Measurements from ENCODE around the gene PTPRE. TPM values are rescaled to one million over a fixed set of nuclear protein-coding genes. Genes with fewer than 3 reads are reported as not detected.

The PTPRE gene
- total RNA-seq, 1 donor from 2014 or later, result 12.8 TPM

GRCh38 chr10:128070161-128070560, 163.3 kb downstream of the PTPRE start:
- no peak for DNase-seq (ENCODE audit: low spot score)

DNA sequence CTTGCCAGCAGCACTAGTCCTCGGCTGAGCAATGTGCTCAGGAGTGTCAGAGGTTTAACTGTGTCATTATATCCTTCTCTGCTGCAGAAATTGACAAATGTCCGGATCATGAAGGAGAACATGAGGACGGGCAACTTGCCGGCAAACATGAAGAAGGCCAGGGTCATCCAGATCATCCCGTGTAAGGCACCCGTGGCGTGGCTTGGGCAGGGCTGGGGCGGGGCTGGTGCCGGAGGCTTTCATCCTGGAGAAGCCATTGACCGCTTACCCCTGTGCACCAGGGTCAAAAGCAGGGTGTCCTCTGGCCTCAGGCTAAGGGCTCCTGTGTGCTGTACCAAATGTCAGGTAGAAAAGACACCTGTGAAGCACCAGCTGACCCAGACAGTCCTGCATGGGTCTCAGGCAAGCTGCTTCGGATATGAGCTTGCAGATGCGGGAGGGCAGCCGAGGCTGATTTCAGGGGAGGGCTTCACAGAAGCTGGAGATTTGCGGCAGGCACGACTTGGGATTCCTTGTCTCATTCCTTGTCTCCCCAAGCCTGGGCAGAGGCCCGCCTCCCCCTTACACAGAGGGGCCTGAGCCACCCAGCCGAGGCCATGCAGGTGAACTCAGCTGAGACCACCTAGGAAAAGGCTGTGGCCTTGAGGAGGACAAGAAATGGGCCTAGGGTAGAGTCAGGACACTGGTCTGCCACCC, 164.0 kb downstream of the PTPRE start:
- DNase-seq (ENCODE audit: low spot score), result no peak

- DNase-seq (ENCODE audit: low spot score), result no peak
Observed at GRCh38 chr10:128071417-128071782, 164.5 kb downstream of the PTPRE start.

DNA sequence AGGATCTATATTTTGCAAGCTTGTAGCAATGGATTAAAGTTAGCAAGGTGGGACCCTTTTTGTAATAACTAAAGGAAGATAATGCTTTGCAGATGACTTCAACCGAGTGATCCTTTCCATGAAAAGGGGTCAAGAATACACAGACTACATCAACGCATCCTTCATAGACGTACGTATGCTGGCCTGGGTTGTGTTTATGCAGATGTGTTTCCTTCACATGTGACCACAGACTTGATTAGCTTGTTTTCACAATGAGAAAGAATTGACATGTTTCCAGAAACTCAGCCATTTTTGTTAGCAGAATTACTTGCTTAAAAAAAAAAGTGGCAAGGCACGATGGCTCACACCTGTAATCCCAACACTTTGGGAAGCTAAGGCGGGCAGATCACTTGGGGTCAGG, 165.1 kb downstream of the PTPRE start:
- no peak for DNase-seq (ENCODE audit: low spot score)

DNA sequence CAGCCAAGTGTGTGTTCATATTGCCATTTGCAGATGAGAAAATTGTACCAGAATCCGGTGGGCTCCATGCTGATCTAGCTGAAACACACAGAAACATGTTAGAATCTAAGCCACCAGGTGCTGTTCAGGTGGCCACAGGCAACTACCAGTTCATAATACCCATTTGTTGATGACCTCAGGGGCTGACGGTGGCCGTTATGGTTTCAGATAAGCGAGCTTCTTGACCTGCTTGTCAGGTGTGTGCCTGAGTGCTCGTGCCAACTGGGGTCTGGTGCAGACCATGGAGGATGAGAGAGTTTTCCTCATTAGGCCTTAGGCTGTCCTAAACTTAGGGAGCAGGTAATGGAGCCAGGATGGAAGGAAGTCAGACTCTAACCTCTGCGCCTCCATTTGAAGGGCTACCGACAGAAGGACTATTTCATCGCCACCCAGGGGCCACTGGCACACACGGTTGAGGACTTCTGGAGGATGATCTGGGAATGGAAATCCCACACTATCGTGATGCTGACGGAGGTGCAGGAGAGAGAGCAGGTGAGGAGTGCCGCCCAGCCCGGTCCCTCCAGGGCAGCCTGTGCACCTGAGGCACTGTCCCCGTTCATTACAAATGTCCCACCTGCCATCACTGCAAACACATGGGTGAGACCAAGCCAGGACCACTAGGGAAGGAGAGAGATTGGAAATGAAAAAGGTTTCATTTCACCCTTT, 166.2 kb downstream of the PTPRE start:
- no peak for DNase-seq (ENCODE audit: low spot score)

DNA sequence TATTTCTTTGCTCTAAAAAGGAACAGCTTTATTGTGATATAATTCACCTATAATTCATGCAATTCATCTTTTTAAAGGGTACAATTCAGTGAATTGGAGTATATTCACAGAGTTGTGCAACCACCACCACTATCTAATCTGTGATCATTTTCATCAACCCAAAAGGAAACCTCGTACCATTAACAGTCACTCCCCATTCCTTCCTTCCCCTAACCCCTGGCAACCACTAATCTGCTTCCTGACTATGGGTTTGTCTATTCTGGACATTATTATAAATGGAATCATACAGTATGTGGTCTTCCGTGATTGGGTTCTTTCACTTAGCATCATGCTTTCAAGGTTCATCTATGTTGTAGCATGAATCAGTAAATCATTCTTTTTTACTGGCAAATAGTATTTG, 167.0 kb downstream of the PTPRE start:
- DNase-seq (ENCODE audit: low spot score), result no peak

GRCh38 chr10:128074589-128074988, 167.7 kb downstream of the PTPRE start:
- DNase-seq (ENCODE audit: low spot score), result no peak

DNA sequence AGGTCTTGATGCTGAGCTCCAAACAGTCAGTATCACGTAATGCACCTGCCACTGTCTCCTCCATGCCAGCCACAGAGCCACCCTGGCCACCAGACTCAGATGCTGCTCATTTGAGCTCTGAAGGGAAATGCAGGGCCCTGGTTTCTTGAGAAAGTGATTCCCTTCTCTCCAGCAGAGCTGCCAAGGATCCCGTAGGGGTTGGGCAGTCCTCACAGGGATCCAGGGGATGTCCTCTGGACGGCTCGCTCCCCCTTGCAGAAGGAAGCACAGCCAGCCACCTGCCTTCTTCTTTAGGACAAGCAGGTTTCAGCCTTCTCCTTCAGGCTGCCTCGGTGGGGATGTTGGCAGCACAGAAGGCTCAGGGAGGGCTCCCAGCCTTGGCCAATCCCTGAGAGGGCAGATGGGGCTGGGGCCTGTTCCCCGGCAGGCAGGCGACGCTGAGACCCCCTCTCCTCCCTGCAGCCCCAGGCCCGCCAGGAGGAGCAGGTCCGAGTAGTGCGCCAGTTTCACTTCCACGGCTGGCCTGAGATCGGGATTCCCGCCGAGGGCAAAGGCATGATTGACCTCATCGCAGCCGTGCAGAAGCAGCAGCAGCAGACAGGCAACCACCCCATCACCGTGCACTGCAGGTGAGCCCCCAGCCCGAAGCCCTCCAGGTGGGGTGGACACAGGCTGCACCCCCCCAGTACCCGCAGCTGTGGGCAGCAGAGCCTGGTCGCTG, 170.4 kb downstream of the PTPRE start:
- DNase-seq (ENCODE audit: low spot score), result no peak

DNA sequence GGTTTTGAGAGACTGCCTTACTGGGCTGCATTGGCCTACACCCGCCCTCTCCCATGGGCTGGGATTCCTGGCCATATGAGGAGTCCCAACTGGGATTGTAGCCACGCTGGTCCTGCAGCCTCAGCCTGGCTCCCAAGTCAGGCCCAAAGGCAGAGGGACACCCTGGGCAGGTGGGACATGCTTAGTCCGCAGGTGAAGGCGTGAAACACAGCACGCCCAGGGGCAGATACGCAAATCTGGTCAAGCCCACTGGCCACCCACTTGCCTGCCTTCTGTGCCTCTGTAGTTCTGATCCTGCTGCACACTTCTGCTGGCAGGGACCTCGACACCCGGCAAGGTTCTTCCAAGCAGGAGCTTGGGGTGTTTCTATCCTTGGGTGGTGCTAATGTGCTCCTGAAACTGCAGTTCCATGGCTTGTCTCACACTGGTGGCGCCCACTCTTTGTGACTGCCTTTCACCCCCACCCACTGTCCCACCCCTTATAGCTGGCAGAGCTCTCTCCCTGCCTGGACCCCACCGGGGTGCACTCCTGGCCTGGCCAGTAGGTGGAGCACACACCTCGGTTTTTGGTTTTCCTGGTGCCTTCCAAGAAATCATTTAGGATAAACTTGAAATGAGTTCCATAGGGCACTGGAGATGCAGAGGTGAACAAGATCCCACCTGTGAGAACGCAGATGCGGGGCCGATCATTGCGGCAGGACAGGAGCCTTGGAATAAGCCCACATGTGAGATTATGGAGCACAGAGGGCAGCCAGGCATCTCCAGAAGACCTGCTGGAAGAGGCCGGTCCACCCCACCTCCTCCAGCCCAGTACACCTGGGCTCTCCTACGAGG, 171.4 kb downstream of the PTPRE start:
- no peak for DNase-seq (ENCODE audit: low spot score)

DNA sequence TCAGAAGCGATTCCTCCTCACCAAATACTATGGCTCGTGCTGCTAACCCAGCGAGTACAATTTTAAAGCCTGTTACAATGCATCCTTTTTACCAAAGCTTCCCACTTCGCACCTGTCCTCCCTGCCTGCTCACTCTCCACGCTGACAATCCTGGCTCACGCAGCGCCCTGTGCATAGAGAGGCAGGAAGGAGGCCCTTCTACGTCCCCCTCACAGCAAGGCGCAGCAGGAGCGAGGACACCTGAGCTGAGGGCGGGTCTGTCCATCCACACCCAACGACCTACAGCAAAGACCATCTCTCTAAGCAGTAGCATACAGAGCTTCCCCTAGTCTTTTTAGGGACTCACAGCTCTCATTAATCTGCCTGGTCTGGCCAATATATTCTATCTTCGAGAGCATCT, 173.3 kb downstream of the PTPRE start:
- DNase-seq (ENCODE audit: low spot score), result no peak

- no peak for DNase-seq (ENCODE audit: low spot score)
Observed at GRCh38 chr10:128080641-128081040, 173.7 kb downstream of the PTPRE start.

DNA sequence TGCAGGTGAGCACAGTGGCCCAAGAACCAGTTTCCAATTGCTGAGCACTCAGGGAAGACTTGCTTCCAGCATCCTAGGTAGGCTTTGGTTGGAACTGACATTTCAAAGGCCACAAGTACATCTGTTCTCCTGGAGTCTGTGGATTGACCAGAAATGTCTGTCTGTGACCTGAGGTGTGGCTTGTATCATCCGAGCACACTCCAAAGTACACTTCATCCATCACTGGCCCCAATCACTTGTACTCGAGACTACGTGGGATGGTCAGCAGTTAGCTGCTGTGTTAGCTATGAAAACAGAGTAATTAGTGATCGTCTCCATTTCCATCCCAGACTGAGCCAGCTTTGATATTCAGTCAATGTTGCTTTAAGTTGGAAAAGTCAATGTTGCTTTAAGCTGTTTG, 174.3 kb downstream of the PTPRE start:
- no peak for DNase-seq (ENCODE audit: low spot score)

DNA sequence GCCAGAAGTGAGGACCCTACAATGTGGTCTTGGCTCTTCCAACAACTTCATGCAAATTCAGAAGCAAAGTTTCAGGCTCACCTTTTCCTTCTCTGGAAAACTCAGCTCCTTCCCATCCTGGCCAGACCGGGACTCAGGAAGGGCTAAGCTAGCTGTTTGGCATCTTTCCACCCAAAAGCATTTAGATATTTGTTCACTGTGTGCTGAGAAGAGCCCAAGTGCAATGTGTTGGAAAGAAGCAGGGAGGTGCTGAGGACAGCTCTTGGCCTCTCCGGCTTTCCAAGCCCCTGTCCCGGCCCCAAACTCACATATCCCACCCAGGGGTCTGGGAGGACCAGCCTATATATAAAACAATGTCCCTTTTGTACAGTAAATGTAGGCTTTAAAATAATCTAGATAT, 174.8 kb downstream of the PTPRE start:
- DNase-seq (ENCODE audit: low spot score), result no peak

GRCh38 chr10:128083191-128083895, 176.4 kb downstream of the PTPRE start:
- DNase-seq (ENCODE audit: low spot score), result no peak

DNA sequence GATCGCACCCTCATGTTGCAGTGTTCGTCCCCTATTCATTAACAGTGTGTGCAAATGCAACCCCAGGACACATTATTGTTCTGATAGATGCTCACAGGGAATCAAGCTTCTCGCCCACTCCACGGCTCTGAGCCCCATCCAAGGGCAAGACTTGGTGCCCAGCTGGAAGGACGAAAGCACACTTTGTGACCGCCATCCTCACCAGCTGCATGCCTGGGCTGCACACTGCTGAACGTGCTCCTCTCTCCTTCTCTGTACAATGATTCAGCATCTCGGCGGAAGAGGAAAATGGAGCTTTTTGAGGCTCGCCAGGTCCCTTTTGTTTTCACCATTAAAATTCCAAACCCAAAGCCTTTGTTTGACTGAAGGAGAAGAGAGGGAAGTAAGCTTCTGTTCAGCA, 177.5 kb downstream of the PTPRE start:
- no peak for DNase-seq (ENCODE audit: low spot score)

DNA sequence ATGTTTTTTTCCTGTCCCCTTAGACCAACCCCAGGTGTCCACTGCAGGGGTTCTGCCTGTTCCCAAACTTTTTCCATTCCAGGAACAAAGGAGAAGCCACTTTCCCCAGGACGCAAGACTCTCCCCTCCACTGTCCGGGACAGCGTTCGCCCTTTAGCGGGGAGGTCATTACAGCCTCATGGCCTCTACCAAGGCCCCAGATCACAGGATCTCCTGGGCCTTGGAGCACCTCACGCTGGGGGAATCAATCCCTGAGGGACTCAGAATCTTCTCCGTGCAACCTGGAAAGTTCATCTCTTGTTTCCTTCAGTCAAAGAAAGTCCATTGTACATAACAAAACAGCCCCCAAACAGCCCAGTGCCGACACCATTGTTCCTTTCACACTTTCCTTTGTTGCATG, 178.1 kb downstream of the PTPRE start:
- DNase-seq (ENCODE audit: low spot score), result no peak

- DNase-seq (ENCODE audit: low spot score), result no peak
Observed at GRCh38 chr10:128086003-128086863, 179.3 kb downstream of the PTPRE start.

DNA sequence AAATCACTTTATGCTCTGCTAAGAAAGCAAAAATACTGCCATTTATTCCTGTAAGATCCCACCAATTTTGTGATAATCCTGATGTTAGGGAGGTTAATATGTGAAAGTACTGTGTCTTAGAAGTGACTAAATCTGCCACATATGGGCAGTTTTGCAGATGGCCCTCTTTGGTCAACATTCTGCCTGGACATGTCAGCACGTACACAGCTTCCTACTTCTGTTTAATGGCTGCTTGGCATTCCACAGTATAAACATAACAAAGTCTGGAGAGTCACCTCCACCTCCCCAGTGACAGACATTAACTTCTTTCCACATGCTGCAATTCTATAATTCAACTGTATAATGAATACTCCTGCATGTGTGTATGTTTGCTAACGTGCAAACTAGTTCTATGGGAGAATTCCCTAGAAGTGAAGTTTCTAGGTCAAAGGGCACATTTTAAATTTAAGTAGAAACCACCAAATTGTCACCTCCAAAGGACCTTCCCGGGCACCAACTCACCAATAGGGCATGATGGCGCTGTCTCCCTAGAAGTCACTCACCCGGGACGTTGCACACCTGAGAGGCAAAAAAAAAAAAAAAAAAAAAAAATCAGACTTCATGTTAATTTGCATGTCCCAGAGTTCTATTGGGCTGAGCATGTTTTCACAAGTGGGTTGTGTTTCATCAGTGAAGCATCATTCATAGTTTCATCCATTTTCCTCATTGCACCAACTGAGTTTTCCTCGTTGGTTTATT, 180.4 kb downstream of the PTPRE start:
- DNase-seq (ENCODE audit: low spot score), result no peak

GRCh38 chr10:128087884-128088709, 181.2 kb downstream of the PTPRE start:
- no peak for DNase-seq (ENCODE audit: low spot score)
